RWPE1 (cell line): ENCODE data around the gene EMX2.

Experiments used
- CTCF ChIA-PET: fragments of 350-600 bp; sonication (Branson Sonifier 250); formaldehyde crosslinking; extraction: SDS; loops from one replicate; lab custom pipeline; 2021; lab: Yijun Ruan, JAX
- POLR2A ChIA-PET: fragments of 400-600 bp; formaldehyde crosslinking; extraction: SDS; loops from one replicate; lab custom pipeline; 2020; ENCODE audit warnings: antibody characterized with exemption; ENCODE audit not compliant: low non-redundant PET; lab: Yijun Ruan, JAX
- DNase-seq: peaks from one replicate; pipeline ENCODE4 v3.0.0; 2012; ENCODE audit warnings: low spot score
- H3K27ac ChIP-seq: fragments of 450-650 bp; 2 replicates; pipeline ENCODE4 v1.5.1; 2017
- CTCF ChIP-seq: fragments of 450-650 bp; conservative IDR thresholded peaks from 2 replicates; pipeline ENCODE4 v1.5.1; 2017; ENCODE audit warnings: low read depth, mild to moderate bottlenecking

EMX2 gene

GRCh38 chr10:117542706-117543224 is at the start of gene EMX2:
TSS of gene EMX2 (plus strand) at chr10:117542746. CDS start at chr10:117543268, 522 bp downstream.
- no peak for TF ChIP-seq CTCF
- POLR2A ChIA-PET = no interaction called here
- CTCF ChIA-PET = interaction anchor here (0.6 kb wide), 1 partner anchor 100 kb away, joined by 7 read pairs; no protein-coding TSS in a partner anchor
- no peak for DNase-seq
- no peak within 1 kb of the TSS for H3K27ac ChIP-seq

- ChIA-PET POLR2A (no interaction called here), CTCF (interaction anchor here (0.5 to 3.8 kb wide), 19 partner anchors 10 to 1206 kb away, joined by 3 to 38 read pairs (median 5); no protein-coding TSS in a partner anchor)
- TF ChIP-seq CTCF = no peak
- DNase-seq = no peak
- H3K27ac ChIP-seq = no peak overlapping the region
Measured at GRCh38 chr10:117496031-117496430, 46.5 kb upstream of the EMX2 start.

- no peak overlapping the region for H3K27ac ChIP-seq
- CTCF ChIA-PET = interaction anchor here (0.6 to 3.8 kb wide), 32 partner anchors 11 to 1590 kb away, joined by 3 to 38 read pairs (median 4); no protein-coding TSS in a partner anchor
- DNase-seq = peak; percentile 81
- peak; percentile 94 for TF ChIP-seq CTCF
- POLR2A ChIA-PET = no interaction called here
Measured at GRCh38 chr10:117496616-117497028, 45.9 kb upstream of the EMX2 start.

GRCh38 chr10:117497736-117498135 is 44.8 kb upstream of the EMX2 start:
- no peak for DNase-seq
- TF ChIP-seq CTCF = no peak
- no peak overlapping the region for H3K27ac ChIP-seq
- ChIA-PET POLR2A (no interaction called here), CTCF (interaction anchor here (1.1 to 3.8 kb wide), 5 partner anchors 35 to 1067 kb away, joined by 4 to 38 read pairs (median 6); no protein-coding TSS in a partner anchor)

- DNase-seq = no peak
- TF ChIP-seq CTCF = no peak
- H3K27ac ChIP-seq = no peak overlapping the region
- ChIA-PET CTCF (interaction anchor here (0.5 kb wide), 1 partner anchor 959 kb away, joined by 4 read pairs; no protein-coding TSS in a partner anchor), POLR2A (no interaction called here)
Measured at GRCh38 chr10:117499248-117500105, 43.1 kb upstream of the EMX2 start.

GRCh38 chr10:117500456-117500855 is 42.1 kb upstream of the EMX2 start:
- ChIA-PET CTCF (interaction anchor here (0.6 kb wide), 1 partner anchor 1466 kb away, joined by 3 read pairs; no protein-coding TSS in a partner anchor), POLR2A (no interaction called here)
- H3K27ac ChIP-seq = no peak overlapping the region
- TF ChIP-seq CTCF = no peak
- no peak for DNase-seq
